ENCODE data around the gene NPB. TPM values are rescaled to one million over a fixed set of nuclear protein-coding genes. Genes with fewer than 3 reads are reported as not detected.
A peak's percentile ranks its signal among the peaks of the same experiment; 100 is the strongest.

Gene NPB
- polyA plus RNA-seq, 1 donor from 2014 or later: 1.3 TPM

- peak overlapping the region; percentile 88 for H3K4me3 ChIP-seq (ENCODE audit: low read length)
- no peaks in the 10 kb centered on the region for H3K36me3 ChIP-seq (ENCODE audit: insufficient read depth, low read length)
- peak overlapping the region; percentile 69 for H3K9ac ChIP-seq (ENCODE audit: low read length)
- no peaks in the 10 kb centered on the region for H3K79me2 ChIP-seq (replicated peaks; ENCODE audit: insufficient read depth, low read length)
- TF ChIP-seq TAF1 (IDR thresholded peaks at IDR 0.05; ENCODE audit: low read depth) (no peak), RAD21 (conservative IDR thresholded peaks at IDR 0.05) (peak; percentile 12), SMC3 (conservative IDR thresholded peaks at IDR 0.05; ENCODE audit: poor library complexity) (peak; percentile 14), MXI1 (conservative IDR thresholded peaks at IDR 0.05; ENCODE audit: poor library complexity, severe bottlenecking) (peak; percentile 71)
- no peak overlapping the region for H2AFZ ChIP-seq (ENCODE audit: low read depth, low read length)
- no peaks in the 10 kb centered on the region for H3F3A ChIP-seq (ENCODE audit: insufficient read depth, low read length, poor library complexity, severe bottlenecking)
- no peaks in the 10 kb centered on the region for H3K27me3 ChIP-seq (ENCODE audit: insufficient read depth, low read depth, low read length)
- peak overlapping the region; percentile 91 for H3K4me2 ChIP-seq (ENCODE audit: low read length)
- no peak overlapping the region for H3K27ac ChIP-seq (ENCODE audit: low read length)
- H4K20me1 ChIP-seq (ENCODE audit: insufficient read depth): no peaks in the 10 kb centered on the region
- H3K9me2 ChIP-seq (ENCODE audit: insufficient read depth, low read length): no peaks in the 10 kb centered on the region
- no peaks in the 10 kb centered on the region for H3K9me3 ChIP-seq (ENCODE audit: low read length)
Observed at GRCh38 chr17:81910840-81911276, 8.8 kb downstream of the NPB start.

DNA sequence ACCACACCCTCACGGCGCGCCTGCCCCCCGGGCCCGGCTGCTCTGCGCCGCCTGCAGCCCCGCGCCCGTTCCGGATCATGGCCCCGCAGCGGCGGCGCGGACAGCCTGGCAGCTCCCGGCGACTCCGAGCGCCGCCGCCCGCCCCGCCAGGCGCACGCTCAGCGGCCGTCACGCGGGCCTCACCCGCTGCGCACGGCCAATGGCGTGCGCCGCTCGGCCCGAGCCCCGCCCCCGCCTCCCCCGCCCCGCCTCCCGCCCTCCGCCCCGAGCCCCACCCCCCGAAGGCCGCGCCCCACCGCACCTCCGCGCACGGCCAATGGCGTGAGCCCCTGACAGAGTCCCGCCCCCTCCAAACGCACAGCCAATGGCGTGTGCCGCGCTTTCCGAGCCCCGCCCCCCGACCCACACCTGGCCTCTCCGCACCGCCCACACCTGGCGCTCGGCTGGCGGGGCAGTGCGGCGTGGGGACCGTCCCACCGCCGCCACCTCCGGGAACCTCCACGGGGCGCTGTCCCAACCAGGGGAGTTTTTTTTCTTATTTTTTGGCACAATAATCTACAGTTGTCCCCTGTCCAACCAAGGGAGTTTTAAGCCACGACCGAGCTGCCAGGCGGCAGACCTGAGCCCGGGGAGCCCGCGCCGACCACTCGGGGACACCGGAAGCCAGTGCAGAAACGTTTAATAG lies 9.4 kb downstream of the NPB start, which contains the start of gene PCYT2:
Gene PCYT2 (minus strand): TSS at position 123 of the 685 bp plus-strand sequence. CDS start 44 bp downstream, at position 79.
- Histone ChIP-seq H4K20me1 (ENCODE audit: insufficient read depth) (no peaks in the 10 kb centered on the region), H3K4me2 (ENCODE audit: low read length) (peak within 1 kb of the TSS; percentile 91), H3K27me3 (ENCODE audit: insufficient read depth, low read depth, low read length) (no peaks in the 10 kb centered on the region), H3K9me3 (ENCODE audit: low read length) (no peaks in the 10 kb centered on the region), H3K9me2 (ENCODE audit: insufficient read depth, low read length) (no peaks in the 10 kb centered on the region), H2AFZ (ENCODE audit: low read depth, low read length) (no peak within 1 kb of the TSS), H3K36me3 (ENCODE audit: insufficient read depth, low read length) (no peaks in the 10 kb centered on the region), H3F3A (ENCODE audit: insufficient read depth, low read length, poor library complexity, severe bottlenecking) (no peaks in the 10 kb centered on the region), H3K79me2 (replicated peaks; ENCODE audit: insufficient read depth, low read length) (no peaks in the 10 kb centered on the region), H3K27ac (ENCODE audit: low read length) (no peak within 1 kb of the TSS), H3K4me3 (ENCODE audit: low read length) (peak within 1 kb of the TSS; percentile 88), H3K9ac (ENCODE audit: low read length) (peak within 1 kb of the TSS; percentile 69)
- peak; percentile 2 for TF ChIP-seq RAD21 (conservative IDR thresholded peaks at IDR 0.05)
- TF ChIP-seq, protein P1, sequence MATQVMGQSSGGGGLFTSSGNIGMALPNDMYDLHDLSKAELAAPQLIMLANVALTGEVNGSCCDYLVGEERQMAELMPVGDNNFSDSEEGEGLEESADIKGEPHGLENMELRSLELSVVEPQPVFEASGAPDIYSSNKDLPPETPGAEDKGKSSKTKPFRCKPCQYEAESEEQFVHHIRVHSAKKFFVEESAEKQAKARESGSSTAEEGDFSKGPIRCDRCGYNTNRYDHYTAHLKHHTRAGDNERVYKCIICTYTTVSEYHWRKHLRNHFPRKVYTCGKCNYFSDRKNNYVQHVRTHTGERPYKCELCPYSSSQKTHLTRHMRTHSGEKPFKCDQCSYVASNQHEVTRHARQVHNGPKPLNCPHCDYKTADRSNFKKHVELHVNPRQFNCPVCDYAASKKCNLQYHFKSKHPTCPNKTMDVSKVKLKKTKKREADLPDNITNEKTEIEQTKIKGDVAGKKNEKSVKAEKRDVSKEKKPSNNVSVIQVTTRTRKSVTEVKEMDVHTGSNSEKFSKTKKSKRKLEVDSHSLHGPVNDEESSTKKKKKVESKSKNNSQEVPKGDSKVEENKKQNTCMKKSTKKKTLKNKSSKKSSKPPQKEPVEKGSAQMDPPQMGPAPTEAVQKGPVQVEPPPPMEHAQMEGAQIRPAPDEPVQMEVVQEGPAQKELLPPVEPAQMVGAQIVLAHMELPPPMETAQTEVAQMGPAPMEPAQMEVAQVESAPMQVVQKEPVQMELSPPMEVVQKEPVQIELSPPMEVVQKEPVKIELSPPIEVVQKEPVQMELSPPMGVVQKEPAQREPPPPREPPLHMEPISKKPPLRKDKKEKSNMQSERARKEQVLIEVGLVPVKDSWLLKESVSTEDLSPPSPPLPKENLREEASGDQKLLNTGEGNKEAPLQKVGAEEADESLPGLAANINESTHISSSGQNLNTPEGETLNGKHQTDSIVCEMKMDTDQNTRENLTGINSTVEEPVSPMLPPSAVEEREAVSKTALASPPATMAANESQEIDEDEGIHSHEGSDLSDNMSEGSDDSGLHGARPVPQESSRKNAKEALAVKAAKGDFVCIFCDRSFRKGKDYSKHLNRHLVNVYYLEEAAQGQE (IDR thresholded peaks at IDR 0.05; ENCODE audit: borderline replicate concordance): no peak

DNA sequence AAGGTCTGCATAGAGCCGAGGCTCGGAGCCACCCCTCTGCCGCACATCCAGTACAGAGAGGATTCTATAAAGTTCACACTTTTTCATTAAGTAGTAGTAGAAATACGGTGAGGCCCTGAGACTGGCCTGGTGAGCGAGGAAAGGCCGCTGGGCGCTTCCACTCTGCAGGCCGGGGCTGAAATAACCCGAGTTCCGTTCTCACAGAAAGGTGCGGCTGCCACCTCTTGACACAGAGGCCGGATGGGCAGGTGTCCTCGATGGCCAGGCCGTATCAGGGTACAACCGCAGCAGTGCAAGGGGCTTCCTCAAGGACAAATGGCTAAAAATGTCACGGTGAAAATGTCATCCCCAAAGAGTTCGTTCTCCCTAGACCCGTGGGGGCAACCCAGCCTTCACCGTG lies 9.9 kb downstream of the NPB start:
- Histone ChIP-seq H3K4me3 (ENCODE audit: low read length) (peak overlapping the region; percentile 35), H3K79me2 (replicated peaks; ENCODE audit: insufficient read depth, low read length) (peaks cover 4% of the 10 kb centered on the region), H3K27ac (ENCODE audit: low read length) (no peak overlapping the region), H3K36me3 (ENCODE audit: insufficient read depth, low read length) (no peaks in the 10 kb centered on the region), H3K9me2 (ENCODE audit: insufficient read depth, low read length) (no peaks in the 10 kb centered on the region), H3K4me2 (ENCODE audit: low read length) (no peak overlapping the region), H4K20me1 (ENCODE audit: insufficient read depth) (no peaks in the 10 kb centered on the region), H3K27me3 (ENCODE audit: insufficient read depth, low read depth, low read length) (no peaks in the 10 kb centered on the region), H3K9me3 (ENCODE audit: low read length) (no peaks in the 10 kb centered on the region), H3F3A (ENCODE audit: insufficient read depth, low read length, poor library complexity, severe bottlenecking) (no peaks in the 10 kb centered on the region), H2AFZ (ENCODE audit: low read depth, low read length) (no peak overlapping the region), H3K9ac (ENCODE audit: low read length) (no peak overlapping the region)
- TF ChIP-seq EP300 (conservative IDR thresholded peaks at IDR 0.05; ENCODE audit: poor library complexity, severe bottlenecking): no peak
- no peak for TF ChIP-seq RAD21 (conservative IDR thresholded peaks at IDR 0.05)
- TF ChIP-seq, protein P2, sequence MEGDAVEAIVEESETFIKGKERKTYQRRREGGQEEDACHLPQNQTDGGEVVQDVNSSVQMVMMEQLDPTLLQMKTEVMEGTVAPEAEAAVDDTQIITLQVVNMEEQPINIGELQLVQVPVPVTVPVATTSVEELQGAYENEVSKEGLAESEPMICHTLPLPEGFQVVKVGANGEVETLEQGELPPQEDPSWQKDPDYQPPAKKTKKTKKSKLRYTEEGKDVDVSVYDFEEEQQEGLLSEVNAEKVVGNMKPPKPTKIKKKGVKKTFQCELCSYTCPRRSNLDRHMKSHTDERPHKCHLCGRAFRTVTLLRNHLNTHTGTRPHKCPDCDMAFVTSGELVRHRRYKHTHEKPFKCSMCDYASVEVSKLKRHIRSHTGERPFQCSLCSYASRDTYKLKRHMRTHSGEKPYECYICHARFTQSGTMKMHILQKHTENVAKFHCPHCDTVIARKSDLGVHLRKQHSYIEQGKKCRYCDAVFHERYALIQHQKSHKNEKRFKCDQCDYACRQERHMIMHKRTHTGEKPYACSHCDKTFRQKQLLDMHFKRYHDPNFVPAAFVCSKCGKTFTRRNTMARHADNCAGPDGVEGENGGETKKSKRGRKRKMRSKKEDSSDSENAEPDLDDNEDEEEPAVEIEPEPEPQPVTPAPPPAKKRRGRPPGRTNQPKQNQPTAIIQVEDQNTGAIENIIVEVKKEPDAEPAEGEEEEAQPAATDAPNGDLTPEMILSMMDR (IDR thresholded peaks at IDR 0.05; ENCODE audit: poor library complexity, severe bottlenecking): no peak
